Measurements from ENCODE around the gene ABI3BP. TPM values are rescaled to one million over a fixed set of nuclear protein-coding genes. Genes with fewer than 3 reads are reported as not detected.

The ABI3BP gene
- total RNA-seq, 4 donors from 2014 or later = 51.2 to 172 (median 116) TPM

- no peak for TF ChIP-seq CTCF (IDR thresholded peaks at IDR 0.05; ENCODE audit: low read depth)
Measured at GRCh38 chr3:100899440-100900091, 93.7 kb downstream of the ABI3BP start.

- TF ChIP-seq CTCF (IDR thresholded peaks at IDR 0.05; ENCODE audit: low read depth) = no peak
Measured at GRCh38 chr3:100898681-100899080, 94.5 kb downstream of the ABI3BP start.

- no peak for TF ChIP-seq CTCF (IDR thresholded peaks at IDR 0.05; ENCODE audit: low read depth)
Measured at GRCh38 chr3:100896994-100897393, 96.2 kb downstream of the ABI3BP start.

- TF ChIP-seq CTCF (IDR thresholded peaks at IDR 0.05; ENCODE audit: low read depth) = no peak
Measured at GRCh38 chr3:100893590-100893989, 99.6 kb downstream of the ABI3BP start.

GRCh38 chr3:100893108-100893507, 100.1 kb downstream of the ABI3BP start:
- no peak for TF ChIP-seq CTCF (IDR thresholded peaks at IDR 0.05; ENCODE audit: low read depth)

GRCh38 chr3:100891827-100892226, 101.4 kb downstream of the ABI3BP start:
- TF ChIP-seq CTCF (IDR thresholded peaks at IDR 0.05; ENCODE audit: low read depth) = no peak

GRCh38 chr3:100891033-100891432, 102.2 kb downstream of the ABI3BP start:
- TF ChIP-seq CTCF (IDR thresholded peaks at IDR 0.05; ENCODE audit: low read depth) = no peak

All from subcutaneous adipose tissue (tissue), 4 donors.